ENCODE results near the gene APOE. TPM values are rescaled to one million over a fixed set of nuclear protein-coding genes. Genes with fewer than 3 reads are reported as not detected.

APOE gene
- total and polyA plus RNA-seq, 4 donors, result 80.8 to 1,011 (median 206) TPM

DNA sequence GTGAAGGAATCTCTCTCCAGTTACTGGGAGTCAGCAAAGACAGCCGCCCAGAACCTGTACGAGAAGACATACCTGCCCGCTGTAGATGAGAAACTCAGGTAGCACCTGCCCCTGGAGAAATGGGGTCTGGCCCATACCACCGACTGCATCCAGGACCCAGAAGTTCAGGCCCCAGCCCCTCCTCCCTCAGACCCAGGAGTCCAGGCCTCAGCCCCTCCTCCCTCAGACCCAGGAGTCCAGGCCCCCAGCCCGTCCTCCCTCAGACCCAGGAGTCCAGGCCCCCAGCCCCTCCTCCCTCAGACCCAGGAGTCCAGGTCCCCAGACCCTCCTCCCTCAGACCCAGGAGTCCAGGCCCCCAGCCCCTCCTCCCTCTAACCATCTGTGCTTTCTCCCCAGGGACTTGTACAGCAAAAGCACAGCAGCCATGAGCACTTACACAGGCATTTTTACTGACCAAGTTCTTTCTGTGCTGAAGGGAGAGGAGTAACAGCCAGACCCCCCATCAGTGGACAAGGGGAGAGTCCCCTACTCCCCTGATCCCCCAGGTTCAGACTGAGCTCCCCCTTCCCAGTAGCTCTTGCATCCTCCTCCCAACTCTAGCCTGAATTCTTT lies 43.3 kb downstream of the APOE start:
- no peak overlapping the region for H3K4me3 ChIP-seq
- H3K36me3 ChIP-seq (ENCODE audit: control insufficient read depth in 4 of 4, insufficient read depth in 4 of 4, low read length in 4 of 4), result peaks cover 0 to 5% (median 4%) of the 10 kb centered on the region in 4 donors
- H3K4me1 ChIP-seq (ENCODE audit: control insufficient read depth in 5 of 5, insufficient read depth in 5 of 5, low read length in 5 of 5), result peaks cover 0 to 11% (median 0%) of the 10 kb centered on the region in 5 donors
- H3K9me3 ChIP-seq (ENCODE audit: control insufficient read depth in 4 of 4, insufficient read depth in 3 of 4, low read length in 3 of 4), result no peaks in the 10 kb centered on the region
- DNase-seq (no peak), ATAC-seq (ENCODE audit: insufficient read depth, low FRiP score) (no peak)
- no peak overlapping the region for H3K27ac ChIP-seq (ENCODE audit: low read depth in 1 of 2, low read length in 1 of 2)
- 87 to 90% methylated on average over 4 to 5 of the region's 5 CpGs for WGBS, 2 donors
- TF ChIP-seq, protein P1, sequence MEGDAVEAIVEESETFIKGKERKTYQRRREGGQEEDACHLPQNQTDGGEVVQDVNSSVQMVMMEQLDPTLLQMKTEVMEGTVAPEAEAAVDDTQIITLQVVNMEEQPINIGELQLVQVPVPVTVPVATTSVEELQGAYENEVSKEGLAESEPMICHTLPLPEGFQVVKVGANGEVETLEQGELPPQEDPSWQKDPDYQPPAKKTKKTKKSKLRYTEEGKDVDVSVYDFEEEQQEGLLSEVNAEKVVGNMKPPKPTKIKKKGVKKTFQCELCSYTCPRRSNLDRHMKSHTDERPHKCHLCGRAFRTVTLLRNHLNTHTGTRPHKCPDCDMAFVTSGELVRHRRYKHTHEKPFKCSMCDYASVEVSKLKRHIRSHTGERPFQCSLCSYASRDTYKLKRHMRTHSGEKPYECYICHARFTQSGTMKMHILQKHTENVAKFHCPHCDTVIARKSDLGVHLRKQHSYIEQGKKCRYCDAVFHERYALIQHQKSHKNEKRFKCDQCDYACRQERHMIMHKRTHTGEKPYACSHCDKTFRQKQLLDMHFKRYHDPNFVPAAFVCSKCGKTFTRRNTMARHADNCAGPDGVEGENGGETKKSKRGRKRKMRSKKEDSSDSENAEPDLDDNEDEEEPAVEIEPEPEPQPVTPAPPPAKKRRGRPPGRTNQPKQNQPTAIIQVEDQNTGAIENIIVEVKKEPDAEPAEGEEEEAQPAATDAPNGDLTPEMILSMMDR (IDR thresholded peaks at IDR 0.05; ENCODE audit: control extremely low read depth, extremely low read depth), result no peak
- no peak overlapping the region for H3K9ac ChIP-seq (ENCODE audit: insufficient read depth in 1 of 2, low read length in 2 of 2)
- H3K27me3 ChIP-seq (ENCODE audit: control insufficient read depth in 3 of 3, insufficient read depth in 3 of 3, low read length in 2 of 3), result no peaks in the 10 kb centered on the region

DNA sequence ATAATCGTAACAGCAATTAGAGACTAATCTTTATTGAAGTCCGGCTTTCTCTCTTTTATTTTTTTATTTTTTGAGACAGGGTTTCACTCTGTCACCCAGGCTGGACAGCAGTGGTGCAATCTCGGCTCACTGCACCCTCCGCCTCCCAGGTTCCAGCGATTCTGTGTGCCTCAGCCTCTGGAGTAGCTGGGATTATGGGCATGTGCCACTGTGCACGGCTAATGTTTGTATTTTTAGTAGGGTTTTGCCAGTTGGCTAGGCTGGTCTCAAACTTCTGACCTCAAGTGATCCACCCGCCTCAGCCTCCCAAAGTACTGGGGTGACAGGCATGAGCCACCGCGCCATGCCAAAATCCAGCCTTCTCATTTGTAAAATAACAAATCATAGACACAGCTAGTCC lies 44.0 kb downstream of the APOE start:
- WGBS, 2 donors, result 75 to 96% methylated on average over 9 of the region's 9 CpGs
- TF ChIP-seq, protein P1 (IDR thresholded peaks at IDR 0.05; ENCODE audit: control extremely low read depth, extremely low read depth), result no peak
- ATAC-seq (ENCODE audit: insufficient read depth, low FRiP score) (no peak), DNase-seq (no peak)
- no peaks in the 10 kb centered on the region for H3K27me3 ChIP-seq (ENCODE audit: control insufficient read depth in 3 of 3, insufficient read depth in 3 of 3, low read length in 2 of 3)
- H3K36me3 ChIP-seq (ENCODE audit: control insufficient read depth in 4 of 4, insufficient read depth in 4 of 4, low read length in 4 of 4), result peaks cover 0 to 5% (median 4%) of the 10 kb centered on the region in 4 donors
- peaks cover 0 to 16% (median 0%) of the 10 kb centered on the region in 5 donors for H3K4me1 ChIP-seq (ENCODE audit: control insufficient read depth in 5 of 5, insufficient read depth in 5 of 5, low read length in 5 of 5)
- no peak overlapping the region for H3K9ac ChIP-seq (ENCODE audit: insufficient read depth in 1 of 2, low read length in 2 of 2)
- no peak overlapping the region for H3K27ac ChIP-seq (ENCODE audit: low read depth in 1 of 2, low read length in 1 of 2)
- no peaks in the 10 kb centered on the region for H3K9me3 ChIP-seq (ENCODE audit: control insufficient read depth in 4 of 4, insufficient read depth in 3 of 4, low read length in 3 of 4)
- no peak overlapping the region for H3K4me3 ChIP-seq

DNA sequence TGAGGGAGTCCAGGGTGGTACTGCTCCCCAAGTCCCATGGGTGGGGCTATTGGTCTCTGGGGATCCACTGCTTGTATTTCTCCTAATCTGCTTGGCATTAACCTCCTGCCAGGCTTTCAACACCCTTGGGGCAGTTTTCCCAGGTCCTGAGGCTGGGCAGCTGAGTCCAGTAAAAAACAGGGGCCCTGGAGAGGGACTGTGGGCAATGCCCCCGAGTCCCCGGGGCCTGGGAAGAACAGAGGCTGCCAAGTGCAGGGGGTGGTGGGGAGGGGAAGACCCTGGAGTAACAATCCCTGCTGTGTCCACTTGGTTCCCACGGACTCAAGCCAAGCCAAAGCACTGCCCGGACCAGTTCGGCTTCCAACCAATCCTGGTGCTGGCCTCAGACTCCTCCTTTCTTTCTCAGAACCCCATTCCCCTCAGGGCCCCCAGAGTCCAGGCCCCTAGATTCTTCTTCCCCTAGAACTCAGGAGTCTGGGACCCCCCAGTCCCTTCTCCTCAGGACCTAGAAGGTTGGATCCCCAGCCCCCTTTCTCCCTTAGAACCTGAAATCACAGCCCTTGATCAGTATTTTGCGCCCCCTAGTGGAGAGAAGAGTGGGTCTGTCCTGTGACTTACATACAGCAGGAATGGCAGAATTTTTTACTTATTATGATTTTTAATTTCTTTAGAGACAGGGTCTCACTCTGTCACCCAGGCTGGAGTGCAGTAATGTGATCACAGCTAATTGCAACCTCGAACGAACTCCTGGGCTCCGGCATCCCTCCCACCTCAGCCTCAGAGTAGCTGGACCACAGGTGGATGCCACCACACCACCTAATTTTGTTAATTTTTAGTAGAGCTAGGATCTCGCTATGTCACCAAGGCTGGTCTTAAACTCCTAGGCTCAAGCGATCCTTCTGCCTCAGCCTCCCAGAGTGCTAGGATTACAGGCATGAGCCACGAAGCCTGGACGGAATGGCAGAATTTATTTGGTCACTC lies 45.9 kb downstream of the APOE start:
- no peak overlapping the region for H3K9ac ChIP-seq (ENCODE audit: insufficient read depth in 1 of 2, low read length in 2 of 2)
- 58 to 68% methylated on average over 13 of the region's 13 CpGs for WGBS, 2 donors
- H3K4me3 ChIP-seq, result no peak overlapping the region
- DNase-seq (peak; percentile 77 to 89 (median 88)), ATAC-seq (ENCODE audit: insufficient read depth, low FRiP score) (no peak)
- peaks cover 0 to 24% (median 6%) of the 10 kb centered on the region in 5 donors for H3K4me1 ChIP-seq (ENCODE audit: control insufficient read depth in 5 of 5, insufficient read depth in 5 of 5, low read length in 5 of 5)
- no peaks in the 10 kb centered on the region for H3K27me3 ChIP-seq (ENCODE audit: control insufficient read depth in 3 of 3, insufficient read depth in 3 of 3, low read length in 2 of 3)
- H3K27ac ChIP-seq (ENCODE audit: low read depth in 1 of 2, low read length in 1 of 2), result no peak overlapping the region
- TF ChIP-seq, protein P1 (IDR thresholded peaks at IDR 0.05; ENCODE audit: control extremely low read depth, extremely low read depth), result peak; percentile 64
- H3K36me3 ChIP-seq (ENCODE audit: control insufficient read depth in 4 of 4, insufficient read depth in 4 of 4, low read length in 4 of 4), result peaks cover 0 to 5% (median 4%) of the 10 kb centered on the region in 4 donors
- H3K9me3 ChIP-seq (ENCODE audit: control insufficient read depth in 4 of 4, insufficient read depth in 3 of 4, low read length in 3 of 4), result no peaks in the 10 kb centered on the region
